Measurements from ENCODE around the gene CAP1.

Gene CAP1

DNA sequence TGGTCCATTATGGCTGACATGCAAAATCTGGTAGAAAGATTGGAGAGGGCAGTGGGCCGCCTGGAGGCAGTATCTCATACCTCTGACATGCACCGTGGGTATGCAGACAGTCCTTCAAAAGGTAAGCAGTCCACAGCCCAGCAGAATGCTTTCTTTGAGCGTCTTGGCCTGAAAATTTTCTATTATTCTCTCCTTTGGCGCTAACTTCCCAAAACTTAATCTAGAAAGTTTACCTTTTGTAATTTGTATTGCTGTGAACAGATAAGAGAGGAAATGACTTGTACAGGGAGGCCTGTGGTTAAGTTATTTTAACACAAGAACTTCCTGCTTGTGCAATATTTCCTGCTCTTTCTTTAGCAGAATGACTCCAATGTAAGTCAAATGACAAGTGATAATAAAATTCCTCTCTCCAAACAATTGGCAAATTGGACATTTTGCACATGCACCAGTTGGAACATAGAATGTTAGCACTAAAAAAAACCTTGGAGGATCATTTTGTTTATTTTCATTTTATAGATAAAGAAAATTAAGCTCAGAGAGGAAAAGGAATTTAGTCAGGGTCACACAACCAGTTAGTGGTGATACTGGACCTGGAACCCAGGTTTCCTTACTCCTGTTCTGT is 18.9 kb downstream of the CAP1 start:
- DNase-seq: no peak

DNA sequence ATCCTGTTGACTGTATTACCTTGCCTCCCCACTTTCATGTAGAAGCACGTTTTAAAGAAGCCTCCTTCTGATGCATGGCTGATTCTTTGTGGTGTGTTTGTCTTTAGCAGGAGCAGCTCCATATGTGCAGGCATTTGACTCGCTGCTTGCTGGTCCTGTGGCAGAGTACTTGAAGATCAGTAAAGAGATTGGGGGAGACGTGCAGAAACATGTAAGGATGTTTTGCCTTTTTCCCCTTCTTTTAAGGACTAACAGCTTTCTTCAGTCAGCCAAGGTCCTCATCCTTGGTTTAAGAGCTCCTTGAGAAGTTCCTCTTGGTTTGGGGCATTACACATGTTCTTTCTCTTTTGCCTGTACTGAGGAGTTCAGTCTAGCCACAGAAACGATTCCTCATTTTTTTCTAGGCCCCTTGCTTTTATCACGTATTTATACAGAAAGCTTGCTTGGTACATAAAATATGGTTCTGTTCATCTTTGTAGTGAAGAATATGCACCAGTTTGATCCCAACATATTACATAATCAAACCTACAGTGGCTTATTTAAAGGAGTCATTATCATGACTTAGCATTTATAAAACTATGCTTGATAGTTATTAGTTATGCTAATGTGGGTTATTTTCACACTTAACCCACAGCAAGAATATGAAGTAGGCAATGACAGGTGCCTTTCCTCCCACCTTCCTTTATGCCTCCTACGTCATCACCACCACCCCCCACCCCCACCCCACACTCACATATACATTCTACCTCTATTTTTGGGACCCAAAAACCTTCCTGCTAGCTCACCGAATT is 19.6 kb downstream of the CAP1 start:
- DNase-seq: no peak

DNA sequence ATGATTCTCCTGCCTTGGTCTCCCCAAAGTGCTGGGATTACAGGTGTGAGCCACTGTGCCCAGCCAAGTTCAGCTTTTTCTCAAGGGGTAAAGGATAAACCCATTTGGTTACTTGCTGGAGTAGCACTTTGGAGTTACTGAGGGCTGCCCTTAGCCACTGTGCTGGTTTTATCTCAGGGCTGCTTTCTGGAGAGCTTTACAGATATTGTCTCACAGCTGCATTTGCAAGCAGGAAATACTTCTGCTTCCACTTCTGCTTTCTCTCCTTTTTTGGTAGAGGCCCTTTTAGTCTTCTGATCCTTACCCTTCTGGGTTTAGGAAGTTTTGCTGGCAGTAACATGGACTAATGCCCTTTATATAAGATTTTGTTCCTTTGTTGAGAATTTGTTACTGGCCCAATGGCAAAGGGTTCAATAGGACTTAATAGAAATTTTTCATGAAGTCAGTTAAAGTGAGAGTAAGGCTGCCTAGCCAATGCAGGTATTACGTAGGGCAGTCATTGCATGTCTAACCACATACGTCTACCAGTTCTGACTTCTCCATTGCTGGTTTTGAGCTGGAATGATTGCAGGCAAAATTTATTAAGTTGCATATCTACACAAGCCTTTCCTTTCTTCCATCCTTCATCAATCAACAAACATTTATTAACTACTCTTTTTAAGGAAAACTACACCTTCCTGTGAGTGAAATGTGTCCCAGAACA is 24.4 kb downstream of the CAP1 start:
- no peak for DNase-seq

DNA sequence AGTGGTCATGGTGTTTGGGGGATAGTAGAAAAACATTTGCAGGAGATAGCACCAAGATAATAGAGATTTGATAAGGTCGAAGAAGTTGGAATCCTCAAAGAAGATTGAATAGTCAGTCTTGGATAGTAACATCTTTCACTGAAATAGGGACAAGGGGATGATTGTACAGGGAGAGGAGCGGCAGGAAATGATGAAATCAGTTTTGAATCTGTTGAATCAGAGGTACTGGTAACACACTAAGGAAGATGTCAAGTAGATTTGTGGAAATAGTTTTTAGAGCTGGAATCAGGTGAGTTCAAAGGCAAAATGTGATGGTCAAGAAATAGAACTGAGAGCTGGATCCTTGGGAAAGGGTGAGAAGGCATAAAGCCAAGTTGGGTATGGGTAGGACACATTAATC is 26.5 kb downstream of the CAP1 start:
- DNase-seq: no peak

DNA sequence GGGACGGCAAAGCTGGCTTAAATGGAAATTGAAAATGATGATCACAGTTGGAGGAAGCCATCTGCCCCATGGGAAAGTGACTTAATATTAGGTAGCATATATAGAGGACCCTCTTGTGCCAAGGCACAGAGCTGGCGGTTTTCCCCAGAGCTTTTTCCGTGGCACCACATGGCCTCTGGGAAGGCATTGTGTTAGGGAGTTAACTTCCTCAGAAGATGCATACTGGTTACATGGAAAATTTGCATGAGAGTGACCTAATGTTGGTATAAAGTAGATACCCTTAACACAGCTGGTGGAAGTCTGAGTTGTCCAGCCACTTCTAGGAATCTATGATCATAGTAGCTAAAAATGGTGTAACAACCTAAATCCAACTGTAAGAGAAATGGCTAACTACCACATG is 27.3 kb downstream of the CAP1 start:
- no peak for DNase-seq

DNA sequence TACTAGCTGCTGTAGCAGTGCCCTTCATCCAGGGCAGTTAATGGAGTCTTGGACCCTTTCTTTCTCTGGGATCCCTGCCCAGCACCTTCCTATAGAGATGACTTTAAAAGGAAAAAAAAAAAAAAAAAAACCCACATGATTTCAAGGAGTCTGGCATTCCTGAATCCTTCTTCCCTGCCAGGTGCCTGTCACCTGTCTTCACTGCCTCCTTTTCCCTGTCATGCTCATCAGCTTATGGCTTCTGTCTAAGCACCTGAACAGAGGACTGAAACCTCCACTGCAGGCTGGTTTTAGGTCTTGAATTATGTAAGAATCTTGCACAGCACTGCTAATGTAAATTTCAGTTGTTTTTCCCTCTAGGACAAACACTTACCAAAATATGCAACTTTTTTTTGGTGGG is 31.6 kb downstream of the CAP1 start:
- DNase-seq: no peak

DNA sequence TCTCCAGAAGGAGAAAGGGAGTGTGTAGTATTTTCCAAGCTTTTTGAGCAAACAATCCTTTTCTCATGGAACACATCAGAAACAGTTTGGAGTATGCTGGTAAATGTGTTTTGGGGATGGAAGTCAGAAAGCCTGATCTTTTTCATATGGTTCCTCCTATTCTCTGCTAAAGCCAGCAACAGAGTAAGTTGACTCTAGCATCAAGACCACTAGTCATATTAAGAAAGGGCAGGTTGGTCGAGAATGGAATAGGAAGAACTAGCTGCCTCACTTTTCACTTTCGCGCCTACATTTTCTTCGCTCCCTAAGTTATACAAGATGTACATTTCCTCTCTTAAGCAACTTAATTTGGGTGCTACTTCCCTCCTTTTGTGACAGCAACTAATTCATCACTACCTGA is 32.5 kb downstream of the CAP1 start:
- DNase-seq: no peak

DNA sequence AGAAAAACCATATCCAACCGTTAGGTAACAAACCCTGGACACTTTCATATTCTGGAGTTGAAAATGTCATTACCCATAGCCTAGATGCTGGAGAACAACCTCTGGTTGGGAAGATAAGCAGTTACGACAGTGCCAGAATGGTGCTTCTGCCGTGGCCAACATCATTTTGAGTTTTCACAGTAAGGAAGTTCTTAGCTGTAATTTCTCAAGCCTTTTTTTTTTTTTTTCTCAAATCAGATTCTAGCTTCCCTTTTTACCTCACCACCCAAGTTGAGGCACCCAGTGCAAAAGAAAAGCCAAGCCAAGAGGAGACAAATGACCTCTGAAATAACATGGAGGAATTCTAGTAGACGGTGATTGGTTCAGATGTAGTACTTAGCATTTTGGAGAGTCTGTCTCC is 34.7 kb downstream of the CAP1 start:
- no peak for DNase-seq

DNA sequence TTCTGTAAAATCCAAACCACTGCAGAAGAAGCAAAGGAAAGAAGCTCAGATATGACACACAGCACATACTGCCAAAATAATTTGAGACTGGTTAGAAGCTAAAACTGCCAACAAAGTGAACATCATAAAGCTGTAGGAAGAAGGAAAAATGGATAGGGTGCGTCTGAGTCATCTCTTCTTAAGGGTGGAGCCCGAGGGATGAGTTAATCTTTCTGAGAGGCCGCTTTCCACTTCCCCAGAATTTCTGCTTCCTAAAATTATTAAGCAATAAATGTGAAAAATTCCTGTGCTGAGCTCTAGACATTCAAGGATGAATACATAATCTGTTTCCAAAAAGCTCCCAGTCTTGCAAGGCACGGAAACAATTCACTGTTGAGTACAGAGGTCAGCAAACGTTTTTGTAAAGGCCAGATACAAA is 36.4 kb downstream of the CAP1 start:
- DNase-seq: no peak

DNA sequence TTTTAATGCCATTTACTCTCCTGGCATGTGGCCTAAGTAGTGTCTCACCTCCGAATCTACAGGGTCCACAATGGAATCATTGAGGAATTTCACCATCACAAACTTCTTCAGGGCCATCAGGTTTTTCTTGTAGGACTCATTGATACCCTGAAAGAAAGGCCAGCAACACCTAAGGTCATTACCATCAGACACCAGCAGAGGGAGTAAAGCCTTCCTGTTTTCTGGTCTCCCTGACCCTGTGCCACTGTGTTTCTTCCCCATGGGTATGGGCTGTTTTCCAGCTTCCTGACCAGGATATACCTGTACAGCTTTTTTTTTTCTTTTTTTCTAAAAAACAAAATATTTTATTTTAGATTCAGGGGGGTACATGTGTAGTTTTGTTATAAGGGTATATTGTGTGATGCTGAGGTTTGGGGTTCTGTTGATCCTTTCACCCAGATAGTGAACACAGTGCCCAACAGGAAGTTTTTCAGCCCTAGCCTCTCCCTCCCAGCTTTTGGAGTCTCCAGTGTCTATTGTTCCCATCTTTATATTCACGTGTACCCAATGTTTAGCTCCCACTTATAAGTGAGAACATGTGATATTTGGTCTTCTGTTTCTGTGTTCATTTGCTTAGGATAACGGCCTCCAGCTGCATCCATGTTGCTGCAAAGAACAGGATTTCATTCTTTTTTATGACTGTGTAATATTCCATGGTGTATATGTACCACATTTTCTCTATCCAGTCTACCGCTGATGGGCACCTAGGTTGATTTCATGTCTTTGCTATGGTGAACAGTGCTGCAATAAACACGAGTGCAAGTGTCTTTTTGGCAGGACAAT is 38.2 kb downstream of the CAP1 start:
- no peak for DNase-seq

DNA sequence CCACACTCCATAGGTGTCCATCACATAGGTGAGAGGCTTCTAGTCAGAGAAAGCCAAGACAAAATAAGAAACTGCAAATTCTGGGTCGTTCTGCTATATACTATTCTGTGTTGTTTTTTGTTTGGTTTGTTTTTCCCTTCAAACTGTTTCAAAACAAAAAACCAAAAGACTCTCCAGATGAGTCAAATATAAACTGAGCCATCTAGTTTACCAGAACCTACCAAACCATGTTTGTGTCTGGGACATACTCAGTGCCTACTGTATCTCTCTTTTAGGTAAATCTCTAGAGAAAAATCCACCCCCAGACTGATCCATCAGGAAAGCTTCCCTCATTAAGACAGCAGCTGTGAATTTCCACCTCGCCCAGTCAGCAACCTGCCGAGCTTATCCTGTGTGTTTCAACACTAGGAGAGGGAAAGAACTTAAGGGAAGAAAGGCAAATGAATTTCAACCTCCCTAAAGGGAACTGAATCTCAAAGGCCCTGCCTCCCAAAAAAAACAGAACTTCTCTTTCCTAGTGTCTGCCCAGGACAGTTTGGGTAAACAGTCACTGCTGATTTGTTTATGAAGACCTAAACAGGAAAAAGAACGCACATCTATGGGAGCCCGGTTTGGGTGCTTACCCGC is 39.4 kb downstream of the CAP1 start:
- DNase-seq: no peak

DNA sequence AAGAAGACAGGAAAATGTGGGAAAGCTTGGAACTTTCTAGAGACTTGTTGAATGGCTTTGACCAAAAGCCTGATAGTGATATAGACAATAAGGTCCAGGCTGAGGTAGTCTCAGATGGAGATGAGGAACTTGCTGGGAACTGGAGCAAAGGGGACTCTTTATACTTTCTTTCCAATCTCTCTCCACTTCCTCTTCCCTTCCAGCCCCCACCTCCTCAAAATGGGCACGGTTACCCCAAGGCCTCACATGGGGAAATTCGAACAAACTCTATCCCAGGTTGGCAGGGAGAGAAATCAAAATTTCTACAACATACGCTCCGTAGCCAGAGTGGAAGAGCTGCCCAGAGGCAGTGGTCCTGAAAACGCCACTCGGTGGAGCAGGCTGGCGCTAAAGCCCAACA is 41.3 kb downstream of the CAP1 start:
- no peak for DNase-seq

DNA sequence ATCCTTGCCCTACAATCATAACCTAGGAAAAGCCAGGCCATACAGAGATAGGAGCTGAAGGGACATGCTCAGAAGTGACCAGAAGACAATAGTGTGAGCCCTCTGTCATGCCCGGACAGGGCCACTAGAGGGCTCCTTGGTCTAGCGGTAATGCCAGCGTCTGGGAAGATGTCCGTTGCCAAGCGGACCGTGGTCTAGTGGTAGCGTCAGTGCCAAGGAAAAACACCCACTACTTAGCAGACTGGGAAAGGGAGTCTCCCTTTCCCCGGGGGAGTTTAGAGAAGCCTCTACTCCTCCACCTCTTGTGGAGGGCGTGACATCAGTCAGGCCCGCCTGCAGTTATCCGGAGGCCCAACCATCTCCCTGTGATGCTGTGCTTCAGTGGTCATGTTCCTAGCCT is 44.2 kb downstream of the CAP1 start:
- DNase-seq: peak; percentile 55

DNA sequence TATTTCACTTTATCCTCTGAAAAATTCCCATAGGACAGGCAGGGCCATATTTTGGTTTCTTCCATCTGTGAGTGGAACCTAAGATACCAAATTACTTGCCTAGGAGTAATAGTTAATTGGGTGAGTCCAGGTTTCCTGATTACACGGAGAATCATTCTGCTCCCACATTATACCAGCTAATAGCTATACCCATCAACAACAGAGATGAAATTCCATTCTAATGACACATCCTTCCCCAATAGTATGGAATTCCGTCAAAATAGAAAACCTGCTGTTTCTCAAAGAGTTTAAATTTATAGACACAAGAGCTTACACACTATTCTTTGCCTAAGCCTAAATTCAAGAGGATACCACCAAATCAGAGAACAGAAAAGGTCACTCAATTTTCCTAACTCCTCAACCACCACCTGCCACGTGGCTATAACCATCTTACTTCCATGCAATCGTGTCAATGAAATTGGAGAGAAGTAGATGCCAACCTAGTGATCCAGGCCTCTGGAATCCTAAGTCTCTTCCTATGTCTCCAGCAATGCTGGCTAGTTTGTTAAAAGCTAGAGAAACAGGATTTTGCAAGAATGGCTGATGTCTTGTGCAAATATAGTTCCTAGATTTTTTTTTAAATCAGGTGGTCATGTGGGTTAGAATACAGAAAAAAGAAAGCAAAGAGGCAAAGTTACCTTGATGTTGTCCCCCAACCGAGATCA is 50.3 kb downstream of the CAP1 start:
- no peak for DNase-seq

DNA sequence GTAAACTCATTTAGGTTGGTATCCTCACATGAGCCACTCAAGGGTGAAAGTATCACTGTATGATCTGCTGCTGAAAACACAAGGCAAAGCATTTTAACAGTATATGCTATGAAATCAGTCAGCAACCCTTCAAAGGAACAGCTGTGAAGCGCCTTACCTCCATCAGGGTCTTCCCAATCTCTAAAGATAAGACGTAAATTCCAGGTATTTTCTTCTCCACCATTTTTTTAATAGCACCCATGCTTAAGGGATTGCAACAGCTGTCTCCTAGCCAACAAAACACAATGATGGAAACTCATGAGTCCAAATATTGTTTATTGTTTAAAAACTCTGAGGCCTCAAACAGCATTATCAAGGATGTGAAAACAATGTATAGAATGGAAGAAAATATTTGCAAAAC is 51.7 kb downstream of the CAP1 start:
- DNase-seq: no peak

DNA sequence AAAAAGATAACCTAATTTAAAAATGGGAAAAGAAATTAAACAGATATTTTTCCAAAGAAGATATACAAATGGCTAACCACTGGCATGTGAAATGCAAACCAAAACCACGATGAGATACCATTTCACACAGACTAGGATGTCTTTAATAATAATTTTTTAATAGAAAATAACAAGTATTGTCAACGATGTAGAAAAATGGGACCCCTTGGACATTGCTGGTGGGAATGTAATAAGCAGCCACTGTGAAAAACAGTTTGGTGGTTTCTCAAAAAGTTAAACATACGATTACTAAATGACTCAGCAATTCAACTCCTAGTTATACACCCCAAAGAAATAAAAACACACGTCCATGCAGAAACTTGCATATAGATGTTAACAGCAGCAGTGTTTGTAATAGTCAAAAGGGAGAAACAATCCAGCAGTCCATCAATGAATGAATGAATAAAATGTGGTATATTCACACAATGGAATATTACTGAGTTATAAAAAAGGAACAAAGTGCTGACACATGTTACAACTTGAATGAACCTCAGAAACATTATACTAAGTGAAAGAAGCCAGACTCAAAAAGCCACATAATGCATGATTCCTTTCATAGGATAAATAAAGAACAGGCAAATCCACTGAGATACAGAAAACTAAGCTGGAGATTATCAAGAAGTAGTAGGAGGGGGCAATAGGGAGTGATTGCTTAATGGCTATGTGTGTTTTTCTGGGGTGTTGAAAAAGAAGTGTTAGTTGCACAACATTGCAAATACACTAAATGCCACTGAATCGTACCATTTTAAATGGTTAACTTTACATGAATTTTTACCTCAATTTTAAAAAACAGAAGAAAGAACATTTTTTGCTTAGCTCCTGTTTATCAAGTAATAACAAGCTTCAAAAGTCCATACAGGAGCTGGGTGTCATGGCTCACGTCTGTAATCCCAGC is 52.4 kb downstream of the CAP1 start:
- DNase-seq: no peak

DNA sequence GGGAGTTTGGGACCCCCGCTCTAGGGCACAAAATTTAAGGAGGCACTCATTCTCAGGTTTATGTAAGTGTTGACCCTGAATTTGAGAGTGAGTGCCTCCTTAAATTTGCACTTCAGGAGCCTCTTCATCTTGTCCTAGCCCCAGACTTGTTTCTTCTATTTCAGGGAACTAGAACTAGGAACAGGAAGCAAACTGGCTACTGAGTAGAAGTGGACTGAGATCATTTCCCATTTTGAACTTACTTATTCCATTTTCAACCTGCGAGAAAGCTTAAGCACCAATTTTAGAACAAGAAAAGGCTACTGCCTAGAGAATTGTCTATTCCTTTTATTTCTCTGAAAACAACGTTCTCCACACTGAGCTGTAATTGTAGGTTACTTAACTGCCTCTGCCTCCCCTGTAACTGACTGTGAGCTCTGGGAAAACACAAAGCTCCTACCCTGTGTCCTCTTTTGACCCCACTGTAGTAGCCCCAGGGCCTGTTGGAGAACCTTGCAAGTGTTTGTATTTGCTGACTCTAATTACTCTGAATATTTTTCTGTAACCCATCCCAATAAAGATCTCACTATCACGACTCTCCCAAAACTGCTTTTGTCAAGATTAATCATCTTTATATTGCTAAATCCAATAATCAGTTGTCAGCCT is 54.1 kb downstream of the CAP1 start:
- no peak for DNase-seq

DNA sequence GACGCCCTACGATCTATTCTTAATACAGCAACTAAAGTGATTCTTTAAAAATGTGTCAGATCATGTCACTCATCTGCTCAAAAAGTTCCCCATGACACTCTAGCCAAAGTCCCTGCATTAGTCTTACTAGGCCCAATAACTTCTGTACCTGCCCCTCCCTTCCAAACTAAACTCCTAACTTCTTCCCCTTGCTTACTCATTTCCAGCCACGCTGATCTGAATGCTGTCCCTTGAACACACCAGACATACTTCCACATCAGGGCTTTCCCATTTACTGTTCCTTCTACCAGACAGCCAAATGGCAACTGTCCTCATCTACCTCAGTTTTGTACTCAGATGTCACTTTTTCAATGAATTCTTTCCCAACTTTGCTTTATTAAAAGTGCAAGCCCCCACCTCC is 55.3 kb downstream of the CAP1 start:
- DNase-seq: no peak

DNA sequence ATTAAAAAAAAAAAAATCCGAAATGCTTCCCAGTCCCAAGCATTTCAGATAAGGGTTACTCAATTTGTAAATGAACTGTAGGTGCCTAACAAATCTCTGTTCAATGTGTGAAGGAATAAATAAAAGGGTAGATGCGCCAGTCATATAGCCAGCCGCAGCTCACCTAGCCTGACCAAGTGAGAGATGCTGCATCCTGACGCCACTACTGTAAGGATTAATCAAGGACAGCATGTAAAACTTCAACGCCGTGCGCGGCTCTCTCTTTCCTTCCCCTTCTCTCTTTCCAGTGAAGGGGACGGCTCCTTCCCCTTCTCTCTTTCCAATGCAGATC is 56.1 kb downstream of the CAP1 start:
- no peak for DNase-seq

DNA sequence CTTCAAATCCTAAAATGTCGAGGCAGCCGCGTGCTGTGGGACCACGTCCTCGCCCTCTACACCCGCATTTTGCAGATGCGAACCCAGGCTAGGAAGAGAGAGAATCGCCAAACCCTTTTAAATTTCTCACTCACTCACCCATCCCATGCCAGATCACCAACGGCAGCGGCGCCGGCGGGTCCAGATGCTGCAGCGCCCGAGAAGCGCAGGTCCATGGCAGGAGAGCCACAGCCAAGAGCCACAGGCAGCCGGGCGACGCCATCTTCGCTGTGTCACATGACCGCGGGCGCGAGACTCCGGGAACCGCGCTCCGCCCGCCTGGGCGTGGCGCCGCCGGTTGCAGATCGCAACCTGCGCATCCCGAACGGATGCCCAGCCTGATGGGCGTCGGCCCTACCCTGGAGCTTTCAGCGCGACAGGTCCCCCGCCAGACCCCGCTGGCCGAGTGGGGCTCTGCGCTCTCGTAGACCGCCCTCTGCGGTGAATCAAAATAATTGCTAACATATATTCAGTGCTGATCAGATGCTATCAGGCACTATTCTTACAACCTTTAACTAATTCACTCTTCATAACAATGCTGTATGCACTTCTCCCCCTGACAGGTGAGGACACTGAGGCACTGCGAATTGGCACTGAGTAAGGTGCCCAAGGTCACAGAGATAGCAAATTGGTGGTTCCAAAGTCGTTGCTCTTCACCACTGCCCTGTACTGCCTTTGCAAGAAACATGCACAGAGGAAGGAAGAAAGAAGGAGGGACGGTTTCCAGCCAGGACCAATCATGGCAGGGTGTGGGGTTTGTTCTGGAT is 56.7 kb downstream of the CAP1 start, which contains the start of gene PPT1:
Gene PPT1 (minus strand): TSS at position 276 of the 806 bp plus-strand sequence. CDS start 14 bp downstream, at position 262.
- DNase-seq: peak; percentile 81

Data from activated T-cell treated with anti-CD3 and anti-CD28 coated beads, Interleukin-2, amount 50 U/mL, for 1 hour (primary cell).